ENCODE results near the gene TLE7.
A peak's percentile ranks its signal among the peaks of the same experiment; 100 is the strongest.

- TF ChIP-seq SPI1 (IDR thresholded peaks at IDR 0.05; ENCODE audit: low read depth, low read length) (no peak), POLR2A (IDR thresholded peaks at IDR 0.05; ENCODE audit: low read depth, low read length) (peak; percentile 93), POLR2AphosphoS5 (IDR thresholded peaks at IDR 0.05; ENCODE audit: low read depth, low read length) (peak; percentile 97), TAF1 (IDR thresholded peaks at IDR 0.05; ENCODE audit: low read depth, low read length) (peak; percentile 92), PAX5 (IDR thresholded peaks at IDR 0.05; ENCODE audit: insufficient read depth, low read length, severe bottlenecking) (peak; percentile 98), POU2F2 (IDR thresholded peaks at IDR 0.05; ENCODE audit: low read depth, low read length) (peak; percentile 81)
These were observed 20.1 kb upstream of the TLE7 start, which contains the start of gene ZNF23 for GRCh38 chr16:71461686-71462648.
